Mucosa of gallbladder (tissue), 1 donor: Measurements from ENCODE around the gene RRP1. TPM values are rescaled to one million over a fixed set of nuclear protein-coding genes. Genes with fewer than 3 reads are reported as not detected.
"Not testable (repeated sequence)": the region's sequence is repeated elsewhere in the genome, so short reads cannot be mapped to it uniquely, and the experiment has no call there.

Experiments
- DNase-seq: peaks from one replicate; pipeline ENCODE4 v3.0.0-alpha.2; 2020; ENCODE audit warnings: low spot score
- total RNA-seq: library from RNA; stranded (reverse); gene quantifications from one replicate; pipeline ENCODE4 v1.2.1, GENCODE V29; 2021
- donor health status: DM: no; HTN: no; CAD: no.

RRP1 gene
- total RNA-seq, 1 donor from 2014 or later, result 19.2 TPM

GRCh38 chr21:43836616-43837015 is 47.2 kb downstream of the RRP1 start:
- no peak for DNase-seq

GRCh38 chr21:43840259-43840658 is 50.9 kb downstream of the RRP1 start:
- no peak for DNase-seq

- no peak for DNase-seq
Measured at GRCh38 chr21:43842742-43843141, 53.4 kb downstream of the RRP1 start.

- DNase-seq, result not testable (repeated sequence)
Measured at GRCh38 chr21:43844906-43845305, 55.5 kb downstream of the RRP1 start.

- DNase-seq, result no peak
Measured at GRCh38 chr21:43845386-43845785, 56.0 kb downstream of the RRP1 start.

- no peak for DNase-seq
Measured at GRCh38 chr21:43846430-43846829, 57.1 kb downstream of the RRP1 start.

GRCh38 chr21:43847301-43847700 is 57.9 kb downstream of the RRP1 start:
- DNase-seq, result no peak

- no peak for DNase-seq
Measured at GRCh38 chr21:43848771-43849170, 59.4 kb downstream of the RRP1 start.

GRCh38 chr21:43849532-43850299 is 60.3 kb downstream of the RRP1 start:
- DNase-seq, result no peak

GRCh38 chr21:43850728-43851295 is 61.4 kb downstream of the RRP1 start:
- DNase-seq, result no peak

GRCh38 chr21:43851593-43851992 is 62.2 kb downstream of the RRP1 start:
- DNase-seq, result no peak

- DNase-seq, result no peak
Measured at GRCh38 chr21:43853851-43854772, 64.7 kb downstream of the RRP1 start.

Other genes starting within 250 kb of the RRP1 start
- 0.26 TPM for gene HSF2BP, start 130.1 kb upstream of the RRP1 start, total RNA-seq
- 16.5 TPM for gene RRP1B, start 130.0 kb upstream of the RRP1 start, total RNA-seq
- gene PDXK, start 70.4 kb upstream of the RRP1 start, total RNA-seq, result 188 TPM
- gene CSTB, start 13.3 kb upstream of the RRP1 start, total RNA-seq, result 68.2 TPM
- gene AGPAT3, start 75.6 kb downstream of the RRP1 start, total RNA-seq, result 107 TPM
- gene TRAPPC10, start 222.7 kb downstream of the RRP1 start, total RNA-seq, result 37.0 TPM